ENCODE results near the gene ENO3.

ENO3 gene

GRCh38 chr17:4950075-4950745, 709 bp upstream of the ENO3 start:
- peaks cover 9% of the 10 kb centered on the region for H3K36me3 ChIP-seq (ENCODE audit: insufficient read depth, low read length)
- H3K9me3 ChIP-seq (ENCODE audit: control insufficient read depth, insufficient read depth, low read length): no peaks in the 10 kb centered on the region
- peaks cover 16% of the 10 kb centered on the region for H3K4me1 ChIP-seq (ENCODE audit: insufficient read depth, low read length)
- peak overlapping the region; percentile 81 for H3K9ac ChIP-seq (ENCODE audit: low read depth, low read length)

GRCh38 chr17:4951486-4951885, 567 bp downstream of the ENO3 start:
- Histone ChIP-seq H3K36me3 (ENCODE audit: insufficient read depth, low read length) (peaks cover 3% of the 10 kb centered on the region), H3K9ac (ENCODE audit: low read depth, low read length) (peak overlapping the region; percentile 81; the same call in 1 of the 2 replicates), H3K4me1 (ENCODE audit: insufficient read depth, low read length) (peaks cover 5% of the 10 kb centered on the region; the same call in 1 of the 2 replicates), H3K9me3 (ENCODE audit: control insufficient read depth, insufficient read depth, low read length) (no peaks in the 10 kb centered on the region)

GRCh38 chr17:4953451-4953961, 2.6 kb downstream of the ENO3 start:
- Histone ChIP-seq H3K9me3 (ENCODE audit: control insufficient read depth, insufficient read depth, low read length) (no peaks in the 10 kb centered on the region), H3K4me1 (ENCODE audit: insufficient read depth, low read length) (peaks cover 5% of the 10 kb centered on the region; the same call in 1 of the 2 replicates), H3K36me3 (ENCODE audit: insufficient read depth, low read length) (no peaks in the 10 kb centered on the region), H3K9ac (ENCODE audit: low read depth, low read length) (no peak overlapping the region)

GRCh38 chr17:4955091-4955490, 4.2 kb downstream of the ENO3 start:
- H3K9me3 ChIP-seq (ENCODE audit: control insufficient read depth, insufficient read depth, low read length): no peaks in the 10 kb centered on the region
- no peak overlapping the region for H3K9ac ChIP-seq (ENCODE audit: low read depth, low read length)
- peaks cover 5% of the 10 kb centered on the region; the same call in 1 of the 2 replicates for H3K4me1 ChIP-seq (ENCODE audit: insufficient read depth, low read length)
- no peaks in the 10 kb centered on the region for H3K36me3 ChIP-seq (ENCODE audit: insufficient read depth, low read length)

- H3K4me1 ChIP-seq (ENCODE audit: insufficient read depth, low read length): peaks cover 4% of the 10 kb centered on the region; the same call in 1 of the 2 replicates
- no peaks in the 10 kb centered on the region for H3K9me3 ChIP-seq (ENCODE audit: control insufficient read depth, insufficient read depth, low read length)
- H3K36me3 ChIP-seq (ENCODE audit: insufficient read depth, low read length): no peaks in the 10 kb centered on the region
- H3K9ac ChIP-seq (ENCODE audit: low read depth, low read length): no peak overlapping the region
Measured at GRCh38 chr17:4956493-4957061, 5.7 kb downstream of the ENO3 start.

- H3K36me3 ChIP-seq (ENCODE audit: insufficient read depth, low read length): no peaks in the 10 kb centered on the region; the same call in 1 of the 2 replicates
- no peak overlapping the region for H3K9ac ChIP-seq (ENCODE audit: low read depth, low read length)
- H3K4me1 ChIP-seq (ENCODE audit: insufficient read depth, low read length): no peaks in the 10 kb centered on the region; the same call in 1 of the 2 replicates
- no peaks in the 10 kb centered on the region for H3K9me3 ChIP-seq (ENCODE audit: control insufficient read depth, insufficient read depth, low read length)
Measured at GRCh38 chr17:4958102-4958501, 7.2 kb downstream of the ENO3 start.

- H3K9ac ChIP-seq (ENCODE audit: low read depth, low read length): no peak overlapping the region
Measured at GRCh38 chr17:4959261-4959965, 8.5 kb downstream of the ENO3 start.

GRCh38 chr17:4960279-4960922, 9.5 kb downstream of the ENO3 start:
- no peaks in the 10 kb centered on the region; the same call in 1 of the 2 replicates for H3K4me1 ChIP-seq (ENCODE audit: insufficient read depth, low read length)
- H3K9me3 ChIP-seq (ENCODE audit: control insufficient read depth, insufficient read depth, low read length): no peaks in the 10 kb centered on the region
- H3K36me3 ChIP-seq (ENCODE audit: insufficient read depth, low read length): no peaks in the 10 kb centered on the region; the same call in 1 of the 2 replicates
- no peak overlapping the region for H3K9ac ChIP-seq (ENCODE audit: low read depth, low read length)

More at GRCh38 chr17:4959261-4959965, 8.5 kb downstream of the ENO3 start:
- no peaks in the 10 kb centered on the region for H3K9me3 ChIP-seq (ENCODE audit: control insufficient read depth, insufficient read depth, low read length)
- H3K4me1 ChIP-seq (ENCODE audit: insufficient read depth, low read length): no peaks in the 10 kb centered on the region; the same call in 1 of the 2 replicates
- H3K36me3 ChIP-seq (ENCODE audit: insufficient read depth, low read length): no peaks in the 10 kb centered on the region; the same call in 1 of the 2 replicates

GRCh38 chr17:4965311-4965986, 14.5 kb downstream of the ENO3 start:
- no peak overlapping the region for H3K9ac ChIP-seq (ENCODE audit: low read depth, low read length)
- no peaks in the 10 kb centered on the region for H3K9me3 ChIP-seq (ENCODE audit: control insufficient read depth, insufficient read depth, low read length)
- peaks cover 11% of the 10 kb centered on the region for H3K4me1 ChIP-seq (ENCODE audit: insufficient read depth, low read length)
- peaks cover 5% of the 10 kb centered on the region for H3K36me3 ChIP-seq (ENCODE audit: insufficient read depth, low read length)

GRCh38 chr17:4966844-4967538, 16.1 kb downstream of the ENO3 start:
- peaks cover 11% of the 10 kb centered on the region for H3K4me1 ChIP-seq (ENCODE audit: insufficient read depth, low read length)
- H3K9me3 ChIP-seq (ENCODE audit: control insufficient read depth, insufficient read depth, low read length): no peaks in the 10 kb centered on the region
- peak overlapping the region; percentile 73 for H3K9ac ChIP-seq (ENCODE audit: low read depth, low read length)
- H3K36me3 ChIP-seq (ENCODE audit: insufficient read depth, low read length): peaks cover 5% of the 10 kb centered on the region

GRCh38 chr17:4967539-4968485, 16.9 kb downstream of the ENO3 start, which contains the start of gene SPAG7:
Gene SPAG7 (minus strand): TSS chr17:4967817. CDS start chr17:4967804, 13 bp downstream.
- H3K9ac ChIP-seq (ENCODE audit: low read depth, low read length): peak within 1 kb of the TSS; percentile 73
- H3K9me3 ChIP-seq (ENCODE audit: control insufficient read depth, insufficient read depth, low read length): no peaks in the 10 kb centered on the region
- peaks cover 5% of the 10 kb centered on the region for H3K36me3 ChIP-seq (ENCODE audit: insufficient read depth, low read length)
- H3K4me1 ChIP-seq (ENCODE audit: insufficient read depth, low read length): peaks cover 11% of the 10 kb centered on the region

GRCh38 chr17:4968486-4969046, 17.6 kb downstream of the ENO3 start:
- Histone ChIP-seq H3K9me3 (ENCODE audit: control insufficient read depth, insufficient read depth, low read length) (no peaks in the 10 kb centered on the region), H3K9ac (ENCODE audit: low read depth, low read length) (peak overlapping the region; percentile 73), H3K4me1 (ENCODE audit: insufficient read depth, low read length) (peaks cover 15% of the 10 kb centered on the region), H3K36me3 (ENCODE audit: insufficient read depth, low read length) (peaks cover 5% of the 10 kb centered on the region; the same call in 1 of the 2 replicates)
